Peyer's patch (tissue), 4 donors: Measurements from ENCODE around the gene ADAMTS12. TPM values are rescaled to one million over a fixed set of nuclear protein-coding genes. Genes with fewer than 3 reads are reported as not detected.

Experiments used
- DNase-seq, 3 donors: peaks; one replicate each; pipeline ENCODE4 v3.0.0-alpha.2; 2017 to 2019
- H3K27ac ChIP-seq, 4 donors: fragments of 200-600 bp; sonication (generic); one replicate each; pipeline ENCODE4 v1.5.1; 2016 to 2019
- H3K27me3 ChIP-seq, 2 donors: fragments of 200-600 bp; sonication (generic); one replicate each; pipeline ENCODE4 v1.5.1; 2019
- H3K36me3 ChIP-seq, 3 donors: fragments of 200-600 bp; sonication (generic); one replicate each; pipeline ENCODE4 v1.5.1; 2016 to 2019
- H3K4me1 ChIP-seq, 4 donors: fragments of 200-600 bp; sonication (generic); one replicate each; pipeline ENCODE4 v1.5.1; 2016 to 2019
- H3K4me3 ChIP-seq, 4 donors: fragments of 200-600 bp; sonication (generic); 1 replicate in 3 of 4; 2 replicates in 1 of 4; pipeline ENCODE4 v1.5.1; 2016 to 2019; ENCODE audit warnings: mild to moderate bottlenecking in 1 of 4
- H3K9me3 ChIP-seq, 4 donors: fragments of 200-600 bp; sonication (generic); one replicate each; pipeline ENCODE4 v1.5.1; 2016 to 2019; ENCODE audit warnings: mild to moderate bottlenecking in 1 of 4
- POLR2A ChIP-seq, 2 donors: fragments of 450-650 bp; IDR thresholded peaks; one replicate each; pipeline ENCODE4 v1.5.1; 2017; ENCODE audit warnings: antibody characterized with exemption in 2 of 2, mild to moderate bottlenecking in 2 of 2, moderate library complexity in 2 of 2
- total RNA-seq, 4 donors: library from RNA; depleted of rRNA; stranded (reverse); fragments of >200 nt; gene quantifications; one replicate each; pipeline ENCODE4 v1.1.0, GENCODE V29; 2016
- TF ChIP-seq, protein P1 (sequence below), 6 experiments: fragments of 450-650 bp in 4 of 6; fragments of 200-600 bp in 2 of 6; sonication (generic) in 1 of 6; IDR thresholded peaks; one replicate each; pipeline ENCODE4 v1.5.1; 2017 to 2019; ENCODE audit warnings: antibody characterized with exemption in 6 of 6, mild to moderate bottlenecking in 3 of 6, moderate library complexity in 1 of 6

The ADAMTS12 gene
- total RNA-seq, 4 donors from 2014 or later: 0.53 to 11.6 (median 1.3) TPM

DNA sequence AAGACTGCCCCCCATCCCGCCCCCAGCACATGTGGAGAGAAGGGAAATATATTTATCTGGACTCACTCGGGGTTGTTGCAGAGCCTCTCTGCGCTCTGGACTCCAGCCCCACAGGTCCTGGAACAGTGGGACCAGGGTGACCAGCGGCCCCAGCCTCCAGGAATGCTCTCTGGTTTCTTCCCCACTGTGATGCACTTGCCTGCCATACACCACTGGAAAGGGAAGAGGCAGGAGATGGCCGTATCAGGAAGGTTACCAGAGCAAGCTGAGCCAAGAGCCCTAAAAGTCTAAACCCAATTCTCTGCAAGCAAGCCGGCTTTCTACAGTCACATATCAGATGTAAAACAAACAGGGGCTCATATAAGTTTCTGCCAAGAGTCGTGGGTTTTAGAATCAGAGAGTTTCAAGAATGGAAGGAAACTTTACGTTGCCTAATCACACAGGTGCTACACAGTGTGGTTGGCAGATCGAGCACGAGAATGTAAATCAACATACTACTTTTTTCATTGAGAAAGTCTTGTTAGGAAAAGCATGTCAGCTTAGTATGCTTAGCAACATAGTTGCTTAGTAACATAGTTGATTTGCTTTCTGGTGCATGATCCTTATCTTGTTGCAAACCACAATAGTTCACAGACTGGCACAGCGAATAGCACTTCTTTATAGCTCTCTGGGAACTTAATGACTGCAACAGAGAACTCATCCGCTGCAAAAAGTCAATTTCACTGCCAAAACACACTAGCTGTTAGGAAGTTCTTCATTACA, 249.9 kb downstream of the ADAMTS12 start:
- DNase-seq: no peak
- no peaks in the 10 kb centered on the region for H3K4me1 ChIP-seq
- no peak overlapping the region for H3K27ac ChIP-seq
- H3K36me3 ChIP-seq: no peaks in the 10 kb centered on the region
- TF ChIP-seq, protein P1, sequence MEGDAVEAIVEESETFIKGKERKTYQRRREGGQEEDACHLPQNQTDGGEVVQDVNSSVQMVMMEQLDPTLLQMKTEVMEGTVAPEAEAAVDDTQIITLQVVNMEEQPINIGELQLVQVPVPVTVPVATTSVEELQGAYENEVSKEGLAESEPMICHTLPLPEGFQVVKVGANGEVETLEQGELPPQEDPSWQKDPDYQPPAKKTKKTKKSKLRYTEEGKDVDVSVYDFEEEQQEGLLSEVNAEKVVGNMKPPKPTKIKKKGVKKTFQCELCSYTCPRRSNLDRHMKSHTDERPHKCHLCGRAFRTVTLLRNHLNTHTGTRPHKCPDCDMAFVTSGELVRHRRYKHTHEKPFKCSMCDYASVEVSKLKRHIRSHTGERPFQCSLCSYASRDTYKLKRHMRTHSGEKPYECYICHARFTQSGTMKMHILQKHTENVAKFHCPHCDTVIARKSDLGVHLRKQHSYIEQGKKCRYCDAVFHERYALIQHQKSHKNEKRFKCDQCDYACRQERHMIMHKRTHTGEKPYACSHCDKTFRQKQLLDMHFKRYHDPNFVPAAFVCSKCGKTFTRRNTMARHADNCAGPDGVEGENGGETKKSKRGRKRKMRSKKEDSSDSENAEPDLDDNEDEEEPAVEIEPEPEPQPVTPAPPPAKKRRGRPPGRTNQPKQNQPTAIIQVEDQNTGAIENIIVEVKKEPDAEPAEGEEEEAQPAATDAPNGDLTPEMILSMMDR (IDR thresholded peaks at IDR 0.05): no peak
- no peak for TF ChIP-seq POLR2A (IDR thresholded peaks at IDR 0.05)
- H3K9me3 ChIP-seq: no peaks in the 10 kb centered on the region
- H3K4me3 ChIP-seq: no peak overlapping the region
- H3K27me3 ChIP-seq: no peaks in the 10 kb centered on the region

- TF ChIP-seq, protein P1 (IDR thresholded peaks at IDR 0.05): no peak
- TF ChIP-seq POLR2A (IDR thresholded peaks at IDR 0.05): no peak
Observed at GRCh38 chr5:33639474-33639873, 252.3 kb downstream of the ADAMTS12 start.

GRCh38 chr5:33637011-33637410, 254.8 kb downstream of the ADAMTS12 start:
- no peak overlapping the region for H3K27ac ChIP-seq
- no peak for DNase-seq
- H3K9me3 ChIP-seq: no peaks in the 10 kb centered on the region
- H3K27me3 ChIP-seq: no peaks in the 10 kb centered on the region
- H3K4me1 ChIP-seq: no peaks in the 10 kb centered on the region
- no peak for TF ChIP-seq POLR2A (IDR thresholded peaks at IDR 0.05)
- TF ChIP-seq, protein P1 (IDR thresholded peaks at IDR 0.05): no peak
- no peaks in the 10 kb centered on the region for H3K36me3 ChIP-seq
- H3K4me3 ChIP-seq: no peak overlapping the region

More at GRCh38 chr5:33639474-33639873, 252.3 kb downstream of the ADAMTS12 start:
- H3K9me3 ChIP-seq: no peaks in the 10 kb centered on the region
- H3K4me1 ChIP-seq: no peaks in the 10 kb centered on the region
- no peaks in the 10 kb centered on the region for H3K27me3 ChIP-seq
- H3K27ac ChIP-seq: no peak overlapping the region
- H3K36me3 ChIP-seq: no peaks in the 10 kb centered on the region
- no peak overlapping the region for H3K4me3 ChIP-seq
- no peak for DNase-seq

DNA sequence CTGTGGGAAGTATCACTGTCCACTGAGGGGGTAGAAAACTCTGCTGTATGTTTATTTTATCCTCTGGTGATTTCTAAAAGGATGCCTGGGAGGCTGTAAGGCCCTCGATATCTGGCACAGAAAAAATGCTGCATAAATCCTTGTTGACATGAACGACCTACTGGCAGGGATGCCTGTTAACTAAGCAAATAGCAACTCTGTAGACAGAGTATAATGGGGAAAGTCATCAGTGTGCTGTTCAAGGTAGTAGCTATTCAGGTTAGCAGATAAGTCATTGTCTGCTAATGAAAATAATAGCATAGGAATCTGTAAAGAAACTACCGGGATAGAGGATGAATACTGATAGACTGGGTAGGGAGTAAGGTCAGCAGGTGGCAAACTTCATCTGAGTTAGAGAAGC, 256.2 kb downstream of the ADAMTS12 start:
- Histone ChIP-seq H3K4me1 (no peaks in the 10 kb centered on the region), H3K27me3 (no peaks in the 10 kb centered on the region), H3K27ac (no peak overlapping the region), H3K9me3 (no peaks in the 10 kb centered on the region), H3K36me3 (no peaks in the 10 kb centered on the region), H3K4me3 (no peak overlapping the region)
- TF ChIP-seq, protein P1 (IDR thresholded peaks at IDR 0.05): no peak
- no peak for TF ChIP-seq POLR2A (IDR thresholded peaks at IDR 0.05)
- no peak for DNase-seq

GRCh38 chr5:33633699-33634098, 258.1 kb downstream of the ADAMTS12 start:
- no peak overlapping the region for H3K27ac ChIP-seq
- no peak overlapping the region for H3K4me3 ChIP-seq
- H3K4me1 ChIP-seq: no peaks in the 10 kb centered on the region
- no peaks in the 10 kb centered on the region for H3K27me3 ChIP-seq
- no peaks in the 10 kb centered on the region for H3K9me3 ChIP-seq
- TF ChIP-seq, protein P1 (IDR thresholded peaks at IDR 0.05): no peak
- TF ChIP-seq POLR2A (IDR thresholded peaks at IDR 0.05): no peak
- H3K36me3 ChIP-seq: no peaks in the 10 kb centered on the region
- no peak for DNase-seq
